Measurements from ENCODE around the gene TMEM203. TPM values are rescaled to one million over a fixed set of nuclear protein-coding genes. Genes with fewer than 3 reads are reported as not detected.

TMEM203 gene
- total RNA-seq, 4 donors from 2014 or later: 28.8 to 45.8 (median 34.8) TPM

DNA sequence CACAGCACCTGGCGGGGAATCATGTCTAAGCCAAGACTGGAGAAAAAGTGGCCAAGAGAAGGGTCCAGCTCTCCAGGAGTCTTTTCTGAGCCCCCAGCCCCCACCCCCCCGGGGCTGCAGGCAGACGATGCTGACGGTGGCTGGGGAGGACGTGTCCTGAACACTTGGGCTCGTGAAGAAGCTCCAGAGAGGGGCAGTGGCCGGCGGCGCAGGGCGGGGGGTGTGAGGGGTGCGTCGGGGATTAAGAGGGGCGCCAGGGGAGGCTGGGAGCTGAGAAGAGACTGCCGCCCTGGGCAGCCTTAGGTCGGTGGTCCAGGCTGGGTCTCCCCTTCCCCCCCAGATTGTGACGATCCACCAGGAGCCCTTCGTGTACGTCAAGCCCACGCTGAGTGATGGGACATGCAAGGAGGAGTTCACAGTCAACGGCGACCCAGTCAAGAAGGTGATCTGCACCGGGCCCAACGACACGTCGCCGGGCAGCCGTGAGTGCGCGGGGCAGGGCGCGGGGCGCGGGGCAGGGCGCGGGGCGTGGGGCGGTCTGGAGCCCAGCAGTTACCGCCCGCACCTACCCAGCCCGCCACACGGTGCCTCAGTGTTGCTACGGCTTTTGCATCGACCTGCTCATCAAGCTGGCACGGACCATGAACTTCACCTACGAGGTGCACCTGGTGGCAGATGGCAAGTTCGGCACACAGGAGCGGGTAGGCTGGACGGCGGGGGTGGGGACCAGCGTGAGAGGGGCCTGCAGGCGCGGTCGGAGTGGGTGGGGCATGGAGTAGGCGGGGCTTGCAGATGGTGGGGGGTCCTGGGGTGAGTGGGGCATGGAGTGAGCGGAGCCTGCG lies 44.5 kb downstream of the TMEM203 start:
- H3K4me3 ChIP-seq: no peak overlapping the region
- no peak overlapping the region for H3K27ac ChIP-seq (replicated peaks in 1 of 4)
- H3K27me3 ChIP-seq: peaks cover 0 to 100% (median 95%) of the 10 kb centered on the region in 4 donors
- DNase-seq (ENCODE audit: extremely low spot score): no peak
- no peaks in the 10 kb centered on the region for H3K36me3 ChIP-seq
- no peaks in the 10 kb centered on the region for H3K9me3 ChIP-seq
- TF ChIP-seq EP300 (IDR thresholded peaks at IDR 0.05): no peak
- intact Hi-C loops (cut with DNase I): no loop called here
- 35% methylated on average over 23 of the region's 56 CpGs for WGBS
- H3K4me1 ChIP-seq: peaks cover 21 to 44% (median 36%) of the 10 kb centered on the region in 4 donors

DNA sequence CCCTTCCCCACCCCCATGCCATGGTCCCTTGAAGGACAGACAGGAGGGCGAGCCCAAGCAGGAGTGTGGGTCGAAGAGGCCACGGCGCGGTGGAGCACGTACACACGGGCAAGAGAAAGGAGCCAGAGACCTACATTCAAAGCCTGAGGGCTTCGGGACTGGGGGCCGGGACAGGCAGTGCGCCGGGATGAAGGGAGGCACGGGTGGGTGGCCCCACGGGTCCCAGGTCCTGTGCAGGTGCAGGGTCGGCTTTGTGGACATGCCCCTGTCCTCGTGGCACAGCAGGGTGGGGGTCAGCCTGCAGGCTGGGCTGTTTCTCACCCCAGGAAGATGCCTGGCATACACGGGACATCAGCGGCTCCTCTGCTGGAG lies 45.4 kb downstream of the TMEM203 start:
- no peak for TF ChIP-seq POLR2AphosphoS5 (IDR thresholded peaks at IDR 0.05)
- TF ChIP-seq, protein P1, sequence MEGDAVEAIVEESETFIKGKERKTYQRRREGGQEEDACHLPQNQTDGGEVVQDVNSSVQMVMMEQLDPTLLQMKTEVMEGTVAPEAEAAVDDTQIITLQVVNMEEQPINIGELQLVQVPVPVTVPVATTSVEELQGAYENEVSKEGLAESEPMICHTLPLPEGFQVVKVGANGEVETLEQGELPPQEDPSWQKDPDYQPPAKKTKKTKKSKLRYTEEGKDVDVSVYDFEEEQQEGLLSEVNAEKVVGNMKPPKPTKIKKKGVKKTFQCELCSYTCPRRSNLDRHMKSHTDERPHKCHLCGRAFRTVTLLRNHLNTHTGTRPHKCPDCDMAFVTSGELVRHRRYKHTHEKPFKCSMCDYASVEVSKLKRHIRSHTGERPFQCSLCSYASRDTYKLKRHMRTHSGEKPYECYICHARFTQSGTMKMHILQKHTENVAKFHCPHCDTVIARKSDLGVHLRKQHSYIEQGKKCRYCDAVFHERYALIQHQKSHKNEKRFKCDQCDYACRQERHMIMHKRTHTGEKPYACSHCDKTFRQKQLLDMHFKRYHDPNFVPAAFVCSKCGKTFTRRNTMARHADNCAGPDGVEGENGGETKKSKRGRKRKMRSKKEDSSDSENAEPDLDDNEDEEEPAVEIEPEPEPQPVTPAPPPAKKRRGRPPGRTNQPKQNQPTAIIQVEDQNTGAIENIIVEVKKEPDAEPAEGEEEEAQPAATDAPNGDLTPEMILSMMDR (IDR thresholded peaks at IDR 0.05): no peak
- TF ChIP-seq EP300 (IDR thresholded peaks at IDR 0.05): no peak
- TF ChIP-seq POLR2A (IDR thresholded peaks at IDR 0.05; ENCODE audit: low read depth): no peak
- peaks cover 21 to 44% (median 36%) of the 10 kb centered on the region in 4 donors for H3K4me1 ChIP-seq
- H3K36me3 ChIP-seq: no peaks in the 10 kb centered on the region
- H3K27me3 ChIP-seq: peaks cover 0 to 100% (median 89%) of the 10 kb centered on the region in 4 donors
- H3K27ac ChIP-seq (replicated peaks in 1 of 4): no peak overlapping the region
- H3K4me3 ChIP-seq: no peak overlapping the region
- intact Hi-C loops (cut with DNase I): no loop called here
- no peaks in the 10 kb centered on the region for H3K9me3 ChIP-seq
- WGBS: 63% methylated on average over 14 of the region's 17 CpGs
- DNase-seq (ENCODE audit: extremely low spot score): no peak

DNA sequence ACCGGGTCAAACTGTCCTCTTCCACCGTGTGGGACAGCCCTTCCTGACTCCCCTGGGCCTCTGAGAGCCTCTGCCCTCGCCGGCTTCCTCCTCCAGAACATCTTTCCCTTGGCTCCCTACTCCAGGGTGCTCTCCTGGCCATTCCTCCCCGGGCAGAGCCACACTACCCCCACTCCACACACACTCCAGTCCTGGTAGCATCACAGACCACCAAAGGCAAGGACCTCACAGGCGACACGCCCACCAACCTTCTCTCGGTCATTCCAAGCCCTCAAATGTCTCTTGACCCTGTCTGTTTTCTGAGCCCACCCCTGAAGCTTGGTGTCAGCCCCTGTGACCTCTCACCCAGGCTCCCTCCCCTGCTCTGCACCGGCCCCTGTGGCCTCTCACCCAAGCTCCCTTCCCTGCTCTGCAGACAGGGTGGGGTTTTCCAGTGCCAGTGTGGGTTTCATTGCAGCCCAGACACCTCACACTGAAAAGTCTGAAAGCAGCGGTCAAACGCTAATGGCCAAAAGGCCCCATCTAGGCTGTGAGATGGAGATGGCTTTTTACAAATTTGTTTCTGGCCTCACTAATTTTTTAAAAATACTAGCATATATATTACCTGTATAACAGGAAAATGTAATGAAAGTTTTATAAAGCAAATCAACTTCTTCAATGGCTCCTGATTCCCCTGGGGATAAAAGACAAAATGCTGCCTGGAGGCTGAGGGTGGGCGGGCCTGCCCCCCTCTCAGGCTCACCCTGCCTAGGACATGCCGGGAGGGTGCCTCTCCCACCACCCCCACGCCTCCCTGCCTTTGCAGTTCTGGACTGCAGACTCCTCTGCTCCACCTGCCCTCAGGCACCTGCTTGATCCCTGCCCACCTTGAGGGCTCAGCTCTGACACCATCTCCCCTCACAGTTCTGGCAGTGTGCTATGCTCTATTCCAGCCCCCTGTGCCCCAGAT lies 46.1 kb downstream of the TMEM203 start:
- Histone ChIP-seq H3K4me1 (peaks cover 21 to 44% (median 36%) of the 10 kb centered on the region in 4 donors), H3K4me3 (no peak overlapping the region), H3K36me3 (no peaks in the 10 kb centered on the region), H3K27ac (replicated peaks in 1 of 4) (no peak overlapping the region), H3K9me3 (no peaks in the 10 kb centered on the region), H3K27me3 (peaks cover 0 to 100% (median 83%) of the 10 kb centered on the region in 4 donors)
- 40% methylated on average over 14 of the region's 14 CpGs for WGBS
- TF ChIP-seq EP300 (IDR thresholded peaks at IDR 0.05) (no peak), POLR2AphosphoS5 (IDR thresholded peaks at IDR 0.05) (no peak), POLR2A (IDR thresholded peaks at IDR 0.05; ENCODE audit: low read depth) (no peak)
- TF ChIP-seq, protein P1 (IDR thresholded peaks at IDR 0.05): no peak
- intact Hi-C loops (cut with DNase I): no loop called here
- no peak for DNase-seq (ENCODE audit: extremely low spot score)

DNA sequence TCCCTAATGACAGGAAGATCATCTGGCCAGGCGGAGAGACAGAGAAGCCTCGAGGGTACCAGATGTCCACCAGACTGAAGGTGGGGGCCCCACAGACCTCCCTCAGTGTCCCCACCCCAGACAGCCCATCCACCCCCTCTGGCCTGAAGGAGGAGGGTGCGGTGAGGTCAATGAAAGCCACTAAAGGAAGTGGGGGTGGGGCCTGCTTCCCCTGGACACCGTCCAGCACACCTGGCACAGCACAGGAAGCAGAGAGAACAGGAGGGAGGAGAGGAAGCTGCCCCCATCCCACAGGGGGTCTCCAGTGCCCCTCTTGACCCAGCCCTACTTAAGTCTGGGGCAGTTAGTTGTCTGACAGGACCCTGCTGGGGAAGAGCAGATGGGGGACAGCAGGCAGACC lies 46.8 kb downstream of the TMEM203 start:
- peaks cover 21 to 43% (median 35%) of the 10 kb centered on the region in 4 donors for H3K4me1 ChIP-seq
- TF ChIP-seq, protein P1 (IDR thresholded peaks at IDR 0.05): no peak
- TF ChIP-seq EP300 (IDR thresholded peaks at IDR 0.05): no peak
- TF ChIP-seq POLR2AphosphoS5 (IDR thresholded peaks at IDR 0.05): no peak
- no peak for TF ChIP-seq POLR2A (IDR thresholded peaks at IDR 0.05; ENCODE audit: low read depth)
- no peak for DNase-seq (ENCODE audit: extremely low spot score)
- no peak overlapping the region for H3K27ac ChIP-seq (replicated peaks in 1 of 4)
- no peaks in the 10 kb centered on the region for H3K36me3 ChIP-seq
- intact Hi-C loops (cut with DNase I): no loop called here
- H3K27me3 ChIP-seq: peaks cover 0 to 95% (median 75%) of the 10 kb centered on the region in 4 donors
- 46% methylated on average over 2 of the region's 4 CpGs for WGBS
- H3K9me3 ChIP-seq: no peaks in the 10 kb centered on the region
- no peak overlapping the region for H3K4me3 ChIP-seq

Data from esophagus muscularis mucosa (tissue), 4 donors.